ENCODE measurements around the gene GJC2. TPM values are rescaled to one million over a fixed set of nuclear protein-coding genes. Genes with fewer than 3 reads are reported as not detected.
A peak's percentile ranks its signal among the peaks of the same experiment; 100 is the strongest.

GJC2 gene
- total RNA-seq, 4 donors from 2014 or later, result 5.1 to 9.0 (median 7.0) TPM

- Histone ChIP-seq H3K4me3 (no peak overlapping the region), H3K27me3 (peaks cover 20% of the 10 kb centered on the region), H3K27ac (peak overlapping the region in 3 of 4 donors; percentile 99 to 100 (median 99)), H3K4me1 (peaks cover 0 to 71% (median 9%) of the 10 kb centered on the region in 3 donors), H3K36me3 (no peaks in the 10 kb centered on the region), H3K9me3 (no peaks in the 10 kb centered on the region)
- TF ChIP-seq EP300 (IDR thresholded peaks at IDR 0.05), result no peak
- TF ChIP-seq POLR2A (IDR thresholded peaks at IDR 0.05), result no peak
- no peak for TF ChIP-seq CTCF (IDR thresholded peaks at IDR 0.05)
- no peak for TF ChIP-seq POLR2AphosphoS5 (IDR thresholded peaks at IDR 0.05)
- WGBS, 2 donors (ENCODE audit: low coverage in 1 of 2), result 90 to 96% methylated on average over 4 of the region's 10 CpGs
- ATAC-seq, result no peak
Observed at GRCh38 chr1:228163776-228164519, 14.2 kb downstream of the GJC2 start.

GRCh38 chr1:228164561-228165371, 15.0 kb downstream of the GJC2 start:
- Histone ChIP-seq H3K27ac (peak overlapping the region; percentile 48 to 100 (median 99)), H3K4me3 (peak overlapping the region; percentile 21 to 87), H3K9me3 (no peaks in the 10 kb centered on the region), H3K27me3 (peaks cover 20% of the 10 kb centered on the region), H3K4me1 (peaks cover 0 to 63% (median 9%) of the 10 kb centered on the region in 3 donors), H3K36me3 (no peaks in the 10 kb centered on the region)
- 40 to 46% methylated on average over 3 to 18 of the region's 20 CpGs for WGBS, 2 donors (ENCODE audit: low coverage in 1 of 2)
- peak; percentile 0 for ATAC-seq
- no peak for TF ChIP-seq POLR2A (IDR thresholded peaks at IDR 0.05)
- TF ChIP-seq POLR2AphosphoS5 (IDR thresholded peaks at IDR 0.05), result no peak
- TF ChIP-seq CTCF (IDR thresholded peaks at IDR 0.05), result no peak
- no peak for TF ChIP-seq EP300 (IDR thresholded peaks at IDR 0.05)

DNA sequence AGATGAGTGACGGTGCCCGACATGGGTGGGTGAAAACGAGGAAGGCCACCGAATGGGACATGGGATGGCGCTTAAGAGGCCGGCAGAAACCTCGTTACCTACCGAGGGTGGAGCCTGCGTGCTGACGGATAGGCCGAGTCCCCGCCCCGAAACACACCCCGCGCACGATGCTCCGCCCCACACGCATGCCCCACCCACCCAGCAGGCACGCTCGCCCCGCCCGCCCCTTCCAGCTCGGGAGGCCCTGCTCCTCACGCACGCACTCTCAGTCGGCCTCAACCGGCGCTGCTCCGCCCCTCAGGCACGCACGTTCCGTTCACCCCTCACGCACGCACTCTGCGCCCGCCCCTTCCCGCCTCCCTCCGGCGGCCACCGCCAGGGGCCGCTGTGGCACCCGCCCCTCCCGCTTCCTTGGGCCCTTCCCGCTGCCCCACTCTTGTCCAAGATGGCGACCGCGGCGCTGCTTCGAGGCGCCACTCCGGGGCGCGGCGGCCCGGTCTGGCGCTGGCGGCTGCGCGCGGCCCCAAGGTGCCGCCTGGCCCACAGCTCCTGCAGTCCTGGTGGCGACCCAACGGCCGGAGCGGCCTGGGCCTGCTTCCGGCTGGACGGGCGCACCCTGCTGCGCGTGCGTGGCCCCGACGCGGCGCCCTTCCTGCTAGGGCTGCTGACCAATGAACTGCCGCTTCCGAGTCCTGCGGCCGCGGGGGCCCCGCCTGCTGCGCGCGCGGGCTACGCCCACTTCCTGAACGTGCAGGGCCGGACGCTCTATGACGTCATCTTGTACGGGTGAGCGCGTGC, 15.8 kb downstream of the GJC2 start, which contains the start of gene IBA57:
Gene IBA57, plus strand, starts transcription at position 433 of the 798 bp plus-strand sequence. Its CDS starts 13 bp downstream, at position 446.
- peak; percentile 92 for ATAC-seq
- H3K36me3 ChIP-seq, result no peaks in the 10 kb centered on the region
- TF ChIP-seq CTCF (IDR thresholded peaks at IDR 0.05) (peak in 3 of 4 experiments; percentile 91 to 96 (median 95)), POLR2AphosphoS5 (IDR thresholded peaks at IDR 0.05) (peak; percentile 80), EP300 (IDR thresholded peaks at IDR 0.05) (peak; percentile 75), POLR2A (IDR thresholded peaks at IDR 0.05) (peak; percentile 96 to 97)
- H3K27me3 ChIP-seq, result peaks cover 20% of the 10 kb centered on the region
- peaks cover 0 to 56% (median 6%) of the 10 kb centered on the region in 3 donors for H3K4me1 ChIP-seq
- H3K27ac ChIP-seq, result peak within 1 kb of the TSS; percentile 76 to 100 (median 99)
- 0% methylated on average over 6 of the region's 93 CpGs; no CpG with 5 or more reads in 1 of the 2 donors for WGBS, 2 donors (ENCODE audit: low coverage in 1 of 2)
- peak within 1 kb of the TSS; percentile 39 to 87 for H3K4me3 ChIP-seq
- no peaks in the 10 kb centered on the region for H3K9me3 ChIP-seq

- Histone ChIP-seq H3K36me3 (no peaks in the 10 kb centered on the region), H3K27ac (peak overlapping the region; percentile 76 to 100 (median 99)), H3K4me1 (peaks cover 0 to 51% (median 6%) of the 10 kb centered on the region in 3 donors), H3K9me3 (no peaks in the 10 kb centered on the region), H3K4me3 (peak overlapping the region; percentile 39 to 87), H3K27me3 (peaks cover 20% of the 10 kb centered on the region)
- 9 to 24% methylated on average over 8 to 11 of the region's 26 CpGs for WGBS, 2 donors (ENCODE audit: low coverage in 1 of 2)
- no peak for TF ChIP-seq POLR2A (IDR thresholded peaks at IDR 0.05)
- peak in 3 of 4 experiments; percentile 17 to 51 (median 42) for TF ChIP-seq CTCF (IDR thresholded peaks at IDR 0.05)
- no peak for TF ChIP-seq EP300 (IDR thresholded peaks at IDR 0.05)
- TF ChIP-seq POLR2AphosphoS5 (IDR thresholded peaks at IDR 0.05), result peak; percentile 40
- no peak for ATAC-seq
Observed at GRCh38 chr1:228166170-228166936, 16.6 kb downstream of the GJC2 start.

All from gastroesophageal sphincter (tissue), 4 donors.